Measurements from ENCODE around the gene ATP11B. TPM values are rescaled to one million over a fixed set of nuclear protein-coding genes. Genes with fewer than 3 reads are reported as not detected.

The ATP11B gene
- total and polyA plus RNA-seq, 2 of the 8 experiments (the other 6 are each of a cell fraction or from before 2014, with no cell fraction given): 5.1 to 26.5 TPM

- no peak for TF ChIP-seq BACH1 (IDR thresholded peaks at IDR 0.05; ENCODE audit: low read length)
- TF ChIP-seq POLR2AphosphoS5 (IDR thresholded peaks at IDR 0.05; ENCODE audit: low read depth, low read length): no peak
- TF ChIP-seq TCF12 (IDR thresholded peaks at IDR 0.05; ENCODE audit: low read depth, low read length): no peak
- TF ChIP-seq RXRA (IDR thresholded peaks at IDR 0.05; ENCODE audit: insufficient read depth, low read depth, low read length): no peak
- TF ChIP-seq NRF1 (IDR thresholded peaks at IDR 0.05; ENCODE audit: low read depth, low read length): no peak
- no peak for TF ChIP-seq BCL11A (IDR thresholded peaks at IDR 0.05; ENCODE audit: low read depth in 2 of 2, low read length in 2 of 2)
- TF ChIP-seq SIX5 (IDR thresholded peaks at IDR 0.05; ENCODE audit: low read depth, low read length): no peak
- TF ChIP-seq JUND (IDR thresholded peaks at IDR 0.05; ENCODE audit: low read length): no peak
These were observed 1.4 kb downstream of the ATP11B start (continued) for GRCh38 chr3:182794455-182795388.

Measured in H1 (cell line).